ENCODE data around the gene OR52K2. TPM values are rescaled to one million over a fixed set of nuclear protein-coding genes. Genes with fewer than 3 reads are reported as not detected.
"Not testable (repeated sequence)": the region's sequence is repeated elsewhere in the genome, so short reads cannot be mapped to it uniquely, and the experiment has no call there.

OR52K2 gene
- total RNA-seq, 2 experiments from 2014 or later, result not detected

GRCh38 chr11:4464216-4465159 is 15.4 kb downstream of the OR52K2 start:
- H3K36me3 Mint-ChIP-seq, result peaks cover 19% of the 10 kb centered on the region
- peaks cover 10% of the 10 kb centered on the region for H3K9me3 Mint-ChIP-seq (ENCODE audit: low read depth)
- peaks cover 11% of the 10 kb centered on the region for H3K27me3 Mint-ChIP-seq
- DNase-seq (no peak), ATAC-seq (no peak)
- H3K4me1 Mint-ChIP-seq, result peaks cover 14% of the 10 kb centered on the region
- H3K4me3 Mint-ChIP-seq, result no peak overlapping the region
- H3K27ac Mint-ChIP-seq, result peak overlapping the region; percentile 56
- CTCF ChIA-PET, result no interaction called here

- H3K27ac Mint-ChIP-seq, result no peak overlapping the region
- ATAC-seq (no peak), DNase-seq (no peak)
- CTCF ChIA-PET, result interaction anchor here (0.6 kb wide), 1 partner anchor 110 kb away, joined by 3 read pairs; no protein-coding TSS in a partner anchor
- H3K4me1 Mint-ChIP-seq, result peaks cover 10% of the 10 kb centered on the region
- peaks cover 10% of the 10 kb centered on the region for H3K9me3 Mint-ChIP-seq (ENCODE audit: low read depth)
- H3K27me3 Mint-ChIP-seq, result peaks cover 14% of the 10 kb centered on the region
- H3K36me3 Mint-ChIP-seq, result peaks cover 19% of the 10 kb centered on the region
- H3K4me3 Mint-ChIP-seq, result no peak overlapping the region
Measured at GRCh38 chr11:4465407-4465806, 16.3 kb downstream of the OR52K2 start.

- CTCF ChIA-PET, result interaction anchor here (1.3 kb wide), 1 partner anchor 279 kb away, joined by 3 read pairs; no protein-coding TSS in a partner anchor
- ATAC-seq (no peak), DNase-seq (no peak)
- Mint-ChIP-seq H3K27me3 (peaks cover 13% of the 10 kb centered on the region), H3K27ac (no peak overlapping the region), H3K9me3 (ENCODE audit: low read depth) (peaks cover 10% of the 10 kb centered on the region), H3K36me3 (peaks cover 17% of the 10 kb centered on the region), H3K4me3 (no peak overlapping the region), H3K4me1 (peaks cover 10% of the 10 kb centered on the region)
Measured at GRCh38 chr11:4466131-4466870, 17.2 kb downstream of the OR52K2 start.

GRCh38 chr11:4466871-4467442 is 17.9 kb downstream of the OR52K2 start:
- CTCF ChIA-PET, result interaction anchor here (1.3 kb wide), 1 partner anchor 279 kb away, joined by 3 read pairs; no protein-coding TSS in a partner anchor
- peaks cover 17% of the 10 kb centered on the region for H3K36me3 Mint-ChIP-seq
- H3K9me3 Mint-ChIP-seq (ENCODE audit: low read depth), result peaks cover 10% of the 10 kb centered on the region
- no peak overlapping the region for H3K4me3 Mint-ChIP-seq
- DNase-seq, result no peak
- no peak overlapping the region for H3K27ac Mint-ChIP-seq
- no peak for ATAC-seq
- peaks cover 17% of the 10 kb centered on the region for H3K27me3 Mint-ChIP-seq
- peaks cover 10% of the 10 kb centered on the region for H3K4me1 Mint-ChIP-seq

GRCh38 chr11:4467811-4468606 is 18.9 kb downstream of the OR52K2 start:
- Mint-ChIP-seq H3K36me3 (peaks cover 17% of the 10 kb centered on the region), H3K27ac (no peak overlapping the region), H3K9me3 (ENCODE audit: low read depth) (peaks cover 8% of the 10 kb centered on the region), H3K4me3 (no peak overlapping the region), H3K27me3 (peaks cover 24% of the 10 kb centered on the region), H3K4me1 (peaks cover 10% of the 10 kb centered on the region)
- CTCF ChIA-PET, result no interaction called here
- ATAC-seq (no peak), DNase-seq (no peak)

GRCh38 chr11:4479644-4480043 is 30.5 kb downstream of the OR52K2 start:
- H3K27me3 Mint-ChIP-seq, result peaks cover 23% of the 10 kb centered on the region
- no peaks in the 10 kb centered on the region for H3K36me3 Mint-ChIP-seq
- H3K4me3 Mint-ChIP-seq, result no peak overlapping the region
- CTCF ChIA-PET, result interaction anchor here (0.7 to 1.0 kb wide), 3 partner anchors 13 to 292 kb away, joined by 3 to 4 read pairs (median 3); no protein-coding TSS in a partner anchor
- peaks cover 10% of the 10 kb centered on the region for H3K4me1 Mint-ChIP-seq
- ATAC-seq (no peak), DNase-seq (no peak)
- H3K9me3 Mint-ChIP-seq (ENCODE audit: low read depth), result no peaks in the 10 kb centered on the region
- H3K27ac Mint-ChIP-seq, result no peak overlapping the region

- Mint-ChIP-seq H3K36me3 (no peaks in the 10 kb centered on the region), H3K27me3 (peaks cover 23% of the 10 kb centered on the region), H3K9me3 (ENCODE audit: low read depth) (no peaks in the 10 kb centered on the region), H3K27ac (no peak overlapping the region), H3K4me3 (no peak overlapping the region), H3K4me1 (peaks cover 10% of the 10 kb centered on the region)
- CTCF ChIA-PET, result no interaction called here
- ATAC-seq (no peak), DNase-seq (no peak)
Measured at GRCh38 chr11:4480577-4481239, 31.6 kb downstream of the OR52K2 start.

GRCh38 chr11:4481240-4481582 is 32.1 kb downstream of the OR52K2 start:
- Mint-ChIP-seq H3K9me3 (ENCODE audit: low read depth) (no peaks in the 10 kb centered on the region), H3K4me1 (peaks cover 10% of the 10 kb centered on the region), H3K27me3 (peaks cover 23% of the 10 kb centered on the region), H3K27ac (no peak overlapping the region), H3K36me3 (no peaks in the 10 kb centered on the region), H3K4me3 (no peak overlapping the region)
- ATAC-seq (no peak), DNase-seq (no peak)
- CTCF ChIA-PET, result no interaction called here

- Mint-ChIP-seq H3K36me3 (no peaks in the 10 kb centered on the region), H3K9me3 (ENCODE audit: low read depth) (no peaks in the 10 kb centered on the region), H3K27ac (no peak within 1 kb of the TSS), H3K4me1 (peaks cover 10% of the 10 kb centered on the region), H3K27me3 (peaks cover 18% of the 10 kb centered on the region), H3K4me3 (no peak within 1 kb of the TSS)
- no peak for ATAC-seq
- CTCF ChIA-PET, result no interaction called here
- DNase-seq, result no peak
Measured at GRCh38 chr11:4482445-4482844, 33.4 kb downstream of the OR52K2 start, which contains the start of gene OR52K1. Gene OR52K1, plus strand, starts transcription at chr11:4482646. Its CDS starts 6,255 bp downstream, at chr11:4488901.

GRCh38 chr11:4484310-4484709 is 35.2 kb downstream of the OR52K2 start:
- Mint-ChIP-seq H3K36me3 (no peaks in the 10 kb centered on the region), H3K27me3 (peaks cover 13% of the 10 kb centered on the region), H3K4me3 (no peak overlapping the region), H3K27ac (no peak overlapping the region), H3K9me3 (ENCODE audit: low read depth) (no peaks in the 10 kb centered on the region), H3K4me1 (peaks cover 10% of the 10 kb centered on the region)
- ATAC-seq (no peak), DNase-seq (no peak)
- CTCF ChIA-PET, result no interaction called here

- H3K4me1 Mint-ChIP-seq; DNase-seq; H3K27ac Mint-ChIP-seq; H3K4me3 Mint-ChIP-seq; ATAC-seq; H3K36me3 Mint-ChIP-seq; H3K9me3 Mint-ChIP-seq (ENCODE audit: low read depth): not testable (repeated sequence)
- CTCF ChIA-PET, result interaction anchor here (6.6 kb wide), 1 partner anchor 305 kb away, joined by 97 read pairs; no protein-coding TSS in a partner anchor
- peaks cover 32% of the 10 kb centered on the region for H3K27me3 Mint-ChIP-seq
Measured at GRCh38 chr11:4491405-4491804, 42.3 kb downstream of the OR52K2 start.

GRCh38 chr11:4491878-4492606 is 42.9 kb downstream of the OR52K2 start:
- ATAC-seq (no peak), DNase-seq (no peak)
- H3K27me3 Mint-ChIP-seq, result peaks cover 39% of the 10 kb centered on the region
- H3K27ac Mint-ChIP-seq, result no peak overlapping the region
- no peak overlapping the region for H3K4me3 Mint-ChIP-seq
- CTCF ChIA-PET, result interaction anchor here (1.2 to 6.6 kb wide), 3 partner anchors 12 to 310 kb away, joined by 3 to 97 read pairs (median 6); no protein-coding TSS in a partner anchor
- H3K9me3 Mint-ChIP-seq (ENCODE audit: low read depth), result no peaks in the 10 kb centered on the region
- H3K36me3 Mint-ChIP-seq, result peaks cover 2% of the 10 kb centered on the region
- peaks cover 3% of the 10 kb centered on the region for H3K4me1 Mint-ChIP-seq

Data from activated CD8-positive, alpha-beta memory T cell treated with anti-CD3 and anti-CD28 coated beads, Interleukin-2, amount 10 ng/mL, durations not matched to agents 7 days and 5 days (primary cell).